SU-DHL-6 (cell line): ENCODE results near the gene FAM110A.

Source experiments
- H2AFZ ChIP-seq: fragments of 200-600 bp; sonication (generic); 2 replicates; pipeline ENCODE4 v1.6.1; 2014; ENCODE audit warnings: low read depth, mild to moderate bottlenecking, moderate library complexity, mixed read lengths, antibody characterized with exemption, low read length; ENCODE audit not compliant: severe bottlenecking
- H3F3A ChIP-seq: fragments of 200-600 bp; shearing (Covaris generic); 2 replicates; pipeline ENCODE4 v1.6.0; 2016; ENCODE audit warnings: antibody characterized with exemption, mild to moderate bottlenecking; ENCODE audit not compliant: insufficient read depth
- H3K27ac ChIP-seq: fragments of 200-600 bp; sonication (generic); 2 replicates; pipeline ENCODE4 v1.5.1; 2016; ENCODE audit warnings: low read depth, mild to moderate bottlenecking, low read length, moderate library complexity, mixed read lengths
- H3K27me3 ChIP-seq: fragments of 200-600 bp; sonication (generic), shearing (Covaris generic); 2 replicates; pipeline ENCODE4 v1.6.0; 2014; ENCODE audit warnings: mild to moderate bottlenecking, low read length
- H3K36me3 ChIP-seq: fragments of 200-600 bp; sonication (generic); 2 replicates; pipeline ENCODE4 v1.6.1; 2014; ENCODE audit warnings: mild to moderate bottlenecking, low read length, mixed read lengths
- H3K4me2 ChIP-seq: fragments of 300-600, 200-600 bp; shearing (Covaris generic), sonication (generic); 2 replicates; pipeline ENCODE4 v1.6.0; 2014; ENCODE audit warnings: low read length, low read depth, mild to moderate bottlenecking; ENCODE audit not compliant: poor library complexity, severe bottlenecking
- H3K4me3 ChIP-seq: fragments of 200-600 bp; sonication (generic); 2 replicates; pipeline ENCODE4 v1.5.1; 2014; ENCODE audit warnings: antibody characterized with exemption, low read length, mild to moderate bottlenecking, mixed read lengths; ENCODE audit not compliant: insufficient read depth, poor library complexity, severe bottlenecking
- H3K79me2 ChIP-seq: fragments of 200-600 bp; sonication (generic); 2 replicates; pipeline ENCODE4 v1.6.1; 2014; ENCODE audit warnings: mild to moderate bottlenecking, low read length, moderate library complexity; ENCODE audit not compliant: insufficient read depth
- H3K9ac ChIP-seq: fragments of 200-600 bp; sonication (generic); 2 replicates; pipeline ENCODE4 v1.7.0; 2014; ENCODE audit warnings: mild to moderate bottlenecking, low read length
- H3K9me2 ChIP-seq: fragments of 200-600 bp; sonication (generic); replicated peaks from 2 replicates; pipeline ENCODE4 v1.6.1; 2014; ENCODE audit warnings: low read length; ENCODE audit not compliant: insufficient read depth
- H3K9me3 ChIP-seq: fragments of 200-600 bp; sonication (generic); 2 replicates; pipeline ENCODE4 v1.6.1; 2014; ENCODE audit warnings: low read length, mixed read lengths; ENCODE audit not compliant: insufficient read depth
- H4K20me1 ChIP-seq: fragments of 200-600 bp; sonication (generic); 2 replicates; pipeline ENCODE4 v1.6.1; 2014; ENCODE audit warnings: low read depth, mild to moderate bottlenecking, antibody characterized with exemption, low read length, moderate library complexity, mixed read lengths
- CTCF ChIP-seq: fragments of 200-600 bp; sonication (generic); IDR thresholded peaks from one replicate; pipeline ENCODE4 v1.5.1; 2017; ENCODE audit warnings: antibody characterized with exemption, mild to moderate bottlenecking, low read length, moderate library complexity; ENCODE audit not compliant: insufficient read depth, poor library complexity, severe bottlenecking
- EZH2phosphoT487 ChIP-seq: fragments of 200-600 bp; sonication (generic), shearing (Covaris generic); conservative IDR thresholded peaks from 2 replicates; pipeline ENCODE4 v1.6.1; 2018; ENCODE audit warnings: mild to moderate bottlenecking, antibody characterized with exemption, low read length, moderate library complexity, mixed read lengths

Gene FAM110A

GRCh38 chr20:844473-845225, 11.1 kb downstream of the FAM110A start:
- H3K79me2 ChIP-seq = no peaks in the 10 kb centered on the region
- no peak overlapping the region for H3K27ac ChIP-seq
- H3K4me2 ChIP-seq = peak overlapping the region; percentile 57
- H3K9ac ChIP-seq = peak overlapping the region; percentile 30; the same call in 1 of the 2 replicates
- peak overlapping the region; percentile 13 for H3K4me3 ChIP-seq
- H4K20me1 ChIP-seq = no peaks in the 10 kb centered on the region
- H3K9me3 ChIP-seq = no peaks in the 10 kb centered on the region
- no peaks in the 10 kb centered on the region for H3F3A ChIP-seq
- H3K36me3 ChIP-seq = no peaks in the 10 kb centered on the region
- no peaks in the 10 kb centered on the region for H3K9me2 ChIP-seq
- peak overlapping the region; percentile 30 for H2AFZ ChIP-seq
- no peaks in the 10 kb centered on the region for H3K27me3 ChIP-seq
- TF ChIP-seq CTCF (no peak), EZH2phosphoT487 (no peak)

GRCh38 chr20:845226-845868, 11.8 kb downstream of the FAM110A start:
- Histone ChIP-seq H2AFZ (no peak overlapping the region), H3K27ac (peak overlapping the region; percentile 46), H3K4me3 (no peak overlapping the region), H3K27me3 (no peaks in the 10 kb centered on the region), H3K9me3 (no peaks in the 10 kb centered on the region), H3K79me2 (no peaks in the 10 kb centered on the region), H3F3A (no peaks in the 10 kb centered on the region), H3K9ac (no peak overlapping the region), H3K9me2 (no peaks in the 10 kb centered on the region), H3K4me2 (peak overlapping the region; percentile 47), H4K20me1 (no peaks in the 10 kb centered on the region), H3K36me3 (no peaks in the 10 kb centered on the region)
- TF ChIP-seq EZH2phosphoT487 = no peak
- TF ChIP-seq CTCF = no peak

DNA sequence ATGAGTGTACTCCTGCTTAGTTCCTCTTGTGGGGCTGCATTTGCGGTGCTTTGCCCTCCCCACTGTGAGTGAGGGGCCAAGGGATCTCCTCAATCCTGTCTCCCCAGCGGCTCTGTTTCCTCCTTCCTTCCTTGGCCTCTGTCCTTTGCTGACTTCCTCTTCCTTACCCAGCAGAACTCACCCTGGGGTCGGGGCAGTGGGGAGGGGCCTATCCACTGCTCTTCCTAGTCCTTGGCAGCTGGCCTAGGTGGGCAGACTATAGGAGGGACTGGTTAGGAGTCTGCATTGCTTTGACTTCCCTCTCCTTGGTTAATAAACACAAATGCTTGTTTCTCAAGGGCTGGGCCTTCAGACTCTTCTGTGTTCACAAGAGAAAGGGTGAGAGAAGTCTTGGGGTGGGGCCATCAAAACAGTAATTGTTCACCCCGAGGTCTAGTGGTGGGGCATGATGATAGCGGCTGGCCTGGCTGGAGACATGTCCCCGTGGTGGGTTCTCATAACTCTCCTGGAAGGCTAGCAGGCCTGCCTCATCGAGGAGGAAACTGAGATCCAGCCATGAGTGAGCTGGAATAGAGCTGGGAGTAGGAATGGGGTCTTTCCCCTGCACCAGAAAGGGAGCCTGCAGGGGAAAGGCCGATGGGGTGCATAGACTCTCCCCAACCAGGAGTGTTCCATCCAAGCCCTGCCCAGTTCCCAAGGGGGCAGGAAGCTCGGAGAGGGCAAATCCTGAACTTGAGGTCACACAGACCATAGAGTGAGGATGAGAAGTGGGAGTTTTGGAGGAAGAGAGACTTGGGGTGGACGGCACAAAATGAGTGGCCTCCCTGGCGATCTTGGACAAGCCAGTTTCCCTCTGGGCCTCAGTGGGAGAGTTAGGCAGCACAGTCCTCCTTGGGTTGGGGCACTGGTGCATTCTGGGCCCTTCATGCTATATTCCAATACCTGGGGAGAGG, 12.7 kb downstream of the FAM110A start:
- Histone ChIP-seq H3K79me2 (no peaks in the 10 kb centered on the region), H2AFZ (peak overlapping the region; percentile 6), H3K27ac (peak overlapping the region; percentile 46), H3K36me3 (no peaks in the 10 kb centered on the region), H3K9ac (peak overlapping the region; percentile 21), H3F3A (no peaks in the 10 kb centered on the region), H3K27me3 (no peaks in the 10 kb centered on the region), H4K20me1 (no peaks in the 10 kb centered on the region), H3K4me3 (no peak overlapping the region), H3K9me2 (no peaks in the 10 kb centered on the region), H3K9me3 (no peaks in the 10 kb centered on the region), H3K4me2 (peak overlapping the region; percentile 47)
- TF ChIP-seq EZH2phosphoT487 (no peak), CTCF (no peak)
